ENCODE data around the gene YES1.

YES1 gene

GRCh38 chr18:709771-710170 lies 102.3 kb downstream of the YES1 start:
- no peak overlapping the region for H3K9ac ChIP-seq (ENCODE audit: low read length)
- TF ChIP-seq EZH2 (IDR thresholded peaks at IDR 0.05; ENCODE audit: borderline replicate concordance, low read length) (no peak), CTCF (IDR thresholded peaks at IDR 0.05; ENCODE audit: low read length) (no peak)
- H3K36me3 ChIP-seq (ENCODE audit: insufficient read depth, low read length) = no peaks in the 10 kb centered on the region
- no peaks in the 10 kb centered on the region for H3K9me2 ChIP-seq (ENCODE audit: low read depth, low read length)
- no peaks in the 10 kb centered on the region for H3K4me1 ChIP-seq (ENCODE audit: insufficient read depth, low read length, severe bottlenecking)
- H2AFZ ChIP-seq (ENCODE audit: low read length) = no peak overlapping the region
- no peaks in the 10 kb centered on the region for H3K9me3 ChIP-seq (ENCODE audit: low read length)
- H3K79me2 ChIP-seq (ENCODE audit: insufficient read depth, low read length) = no peaks in the 10 kb centered on the region
- H3F3A ChIP-seq (ENCODE audit: insufficient read depth, low read length) = no peaks in the 10 kb centered on the region
- no peak overlapping the region for H3K27ac ChIP-seq (ENCODE audit: low read depth, low read length, poor library complexity, severe bottlenecking)
- no peak overlapping the region for H3K4me2 ChIP-seq (ENCODE audit: low read length)
- H3K27me3 ChIP-seq (ENCODE audit: insufficient read depth, low read length) = no peaks in the 10 kb centered on the region
- H3K4me3 ChIP-seq (ENCODE audit: low read depth, low read length, poor library complexity, severe bottlenecking) = no peak overlapping the region
- H4K20me1 ChIP-seq (ENCODE audit: insufficient read depth, low read length) = no peaks in the 10 kb centered on the region

- Histone ChIP-seq H3K27ac (ENCODE audit: low read depth, low read length, poor library complexity, severe bottlenecking) (no peak overlapping the region), H3K36me3 (ENCODE audit: insufficient read depth, low read length) (no peaks in the 10 kb centered on the region), H4K20me1 (ENCODE audit: insufficient read depth, low read length) (no peaks in the 10 kb centered on the region), H3K79me2 (ENCODE audit: insufficient read depth, low read length) (no peaks in the 10 kb centered on the region), H3K9me3 (ENCODE audit: low read length) (no peaks in the 10 kb centered on the region), H3K4me2 (ENCODE audit: low read length) (no peak overlapping the region), H3K9ac (ENCODE audit: low read length) (no peak overlapping the region), H3K9me2 (ENCODE audit: low read depth, low read length) (no peaks in the 10 kb centered on the region), H3K4me1 (ENCODE audit: insufficient read depth, low read length, severe bottlenecking) (no peaks in the 10 kb centered on the region), H3K27me3 (ENCODE audit: insufficient read depth, low read length) (no peaks in the 10 kb centered on the region), H2AFZ (ENCODE audit: low read length) (no peak overlapping the region), H3K4me3 (ENCODE audit: low read depth, low read length, poor library complexity, severe bottlenecking) (no peak overlapping the region), H3F3A (ENCODE audit: insufficient read depth, low read length) (no peaks in the 10 kb centered on the region)
- TF ChIP-seq EZH2 (IDR thresholded peaks at IDR 0.05; ENCODE audit: borderline replicate concordance, low read length) (no peak), CTCF (IDR thresholded peaks at IDR 0.05; ENCODE audit: low read length) (no peak)
Observed at GRCh38 chr18:708096-708495, 103.9 kb downstream of the YES1 start.

GRCh38 chr18:706405-706804 lies 105.6 kb downstream of the YES1 start:
- Histone ChIP-seq H3K9me2 (ENCODE audit: low read depth, low read length) (no peaks in the 10 kb centered on the region), H3K36me3 (ENCODE audit: insufficient read depth, low read length) (no peaks in the 10 kb centered on the region), H3K4me2 (ENCODE audit: low read length) (no peak overlapping the region), H3K4me1 (ENCODE audit: insufficient read depth, low read length, severe bottlenecking) (no peaks in the 10 kb centered on the region), H3K27me3 (ENCODE audit: insufficient read depth, low read length) (no peaks in the 10 kb centered on the region), H3K4me3 (ENCODE audit: low read depth, low read length, poor library complexity, severe bottlenecking) (no peak overlapping the region), H3K9ac (ENCODE audit: low read length) (no peak overlapping the region), H3K9me3 (ENCODE audit: low read length) (no peaks in the 10 kb centered on the region), H4K20me1 (ENCODE audit: insufficient read depth, low read length) (no peaks in the 10 kb centered on the region), H3F3A (ENCODE audit: insufficient read depth, low read length) (no peaks in the 10 kb centered on the region), H3K79me2 (ENCODE audit: insufficient read depth, low read length) (no peaks in the 10 kb centered on the region), H3K27ac (ENCODE audit: low read depth, low read length, poor library complexity, severe bottlenecking) (no peak overlapping the region), H2AFZ (ENCODE audit: low read length) (no peak overlapping the region)
- TF ChIP-seq EZH2 (IDR thresholded peaks at IDR 0.05; ENCODE audit: borderline replicate concordance, low read length) (no peak), CTCF (IDR thresholded peaks at IDR 0.05; ENCODE audit: low read length) (no peak)
